ENCODE results near the gene CEP70.

CEP70 gene

DNA sequence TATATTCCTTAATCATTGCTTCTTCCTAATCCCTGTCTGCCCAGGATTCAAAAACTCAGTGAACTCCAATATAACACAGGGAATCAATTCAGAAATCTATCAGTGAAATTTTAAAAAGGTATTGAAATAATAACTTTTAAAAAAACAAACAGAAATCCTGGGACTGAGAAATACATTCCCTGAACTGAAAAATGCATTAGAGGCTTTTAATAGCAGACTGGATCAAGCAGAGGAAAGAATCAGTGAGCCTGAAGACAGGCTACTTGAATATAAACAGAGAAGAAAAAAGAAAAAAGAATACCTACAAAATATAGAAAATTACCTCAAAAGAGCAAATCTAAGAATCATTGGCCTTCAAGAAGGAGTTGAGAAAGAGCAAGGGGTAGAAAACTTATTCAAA, 54.7 kb downstream of the CEP70 start:
- no peak for TF ChIP-seq NFIC (IDR thresholded peaks at IDR 0.05)
- TF ChIP-seq YY1 (IDR thresholded peaks at IDR 0.05; ENCODE audit: low read depth): no peak
- no peak for TF ChIP-seq FOXM1 (IDR thresholded peaks at IDR 0.05; ENCODE audit: borderline replicate concordance, low read depth)
- TF ChIP-seq EP300 (IDR thresholded peaks at IDR 0.05; ENCODE audit: borderline replicate concordance): no peak
- TF ChIP-seq, protein P1, sequence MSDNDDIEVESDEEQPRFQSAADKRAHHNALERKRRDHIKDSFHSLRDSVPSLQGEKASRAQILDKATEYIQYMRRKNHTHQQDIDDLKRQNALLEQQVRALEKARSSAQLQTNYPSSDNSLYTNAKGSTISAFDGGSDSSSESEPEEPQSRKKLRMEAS (IDR thresholded peaks at IDR 0.05): no peak
- no peak for TF ChIP-seq CEBPB (IDR thresholded peaks at IDR 0.05)
- no peak for TF ChIP-seq TCF12 (IDR thresholded peaks at IDR 0.05; ENCODE audit: low read depth)
- TF ChIP-seq TAF1 (IDR thresholded peaks at IDR 0.05; ENCODE audit: low read depth): no peak
- no peak for TF ChIP-seq CREB1 (IDR thresholded peaks at IDR 0.05; ENCODE audit: low read depth)
- TF ChIP-seq, protein P2, sequence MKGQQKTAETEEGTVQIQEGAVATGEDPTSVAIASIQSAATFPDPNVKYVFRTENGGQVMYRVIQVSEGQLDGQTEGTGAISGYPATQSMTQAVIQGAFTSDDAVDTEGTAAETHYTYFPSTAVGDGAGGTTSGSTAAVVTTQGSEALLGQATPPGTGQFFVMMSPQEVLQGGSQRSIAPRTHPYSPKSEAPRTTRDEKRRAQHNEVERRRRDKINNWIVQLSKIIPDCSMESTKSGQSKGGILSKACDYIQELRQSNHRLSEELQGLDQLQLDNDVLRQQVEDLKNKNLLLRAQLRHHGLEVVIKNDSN (IDR thresholded peaks at IDR 0.05): no peak
- no peak for TF ChIP-seq EGR1 (IDR thresholded peaks at IDR 0.05)

DNA sequence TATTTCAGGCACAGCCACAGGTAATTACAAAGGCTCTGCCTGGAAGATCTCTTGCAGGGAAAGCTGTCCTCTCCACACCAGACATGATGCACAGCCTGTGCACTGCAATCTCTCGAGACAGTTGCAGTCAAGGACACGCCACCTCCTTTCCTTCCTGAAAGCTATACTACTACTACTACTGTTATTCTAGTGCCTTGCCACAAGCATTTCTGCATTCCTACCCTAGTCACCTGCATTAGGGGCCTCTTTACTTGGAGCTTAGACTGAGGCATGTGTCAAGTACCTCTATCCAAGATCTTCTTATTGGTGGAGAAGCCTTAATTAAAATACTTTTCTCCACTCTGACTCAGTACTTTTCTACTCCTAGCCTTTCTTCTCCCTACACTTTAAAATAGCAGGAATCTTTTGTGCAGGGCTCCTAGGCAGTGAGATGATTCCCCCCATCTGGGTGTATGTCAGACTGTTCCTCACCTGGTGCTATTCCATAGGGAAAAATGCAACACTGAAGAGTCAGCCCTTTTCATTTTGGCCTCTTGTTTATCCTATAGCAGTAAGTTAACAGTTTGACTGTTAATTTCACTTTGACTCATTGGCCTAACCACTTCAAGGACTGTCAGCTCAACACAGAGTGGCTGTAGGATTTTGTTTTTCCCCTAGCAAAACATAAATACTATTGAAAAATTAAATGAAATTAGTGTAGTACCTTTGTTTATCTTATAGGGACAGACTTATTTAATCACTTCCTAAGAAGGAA, 80.8 kb downstream of the CEP70 start:
- TF ChIP-seq, protein P2 (IDR thresholded peaks at IDR 0.05): no peak
- TF ChIP-seq NFIC (IDR thresholded peaks at IDR 0.05) (no peak), YY1 (IDR thresholded peaks at IDR 0.05; ENCODE audit: low read depth) (no peak), CREB1 (IDR thresholded peaks at IDR 0.05; ENCODE audit: low read depth) (no peak), REST (IDR thresholded peaks at IDR 0.05; ENCODE audit: low read depth) (no peak), CEBPB (IDR thresholded peaks at IDR 0.05) (no peak), RAD21 (IDR thresholded peaks at IDR 0.05; ENCODE audit: low read depth) (no peak)

DNA sequence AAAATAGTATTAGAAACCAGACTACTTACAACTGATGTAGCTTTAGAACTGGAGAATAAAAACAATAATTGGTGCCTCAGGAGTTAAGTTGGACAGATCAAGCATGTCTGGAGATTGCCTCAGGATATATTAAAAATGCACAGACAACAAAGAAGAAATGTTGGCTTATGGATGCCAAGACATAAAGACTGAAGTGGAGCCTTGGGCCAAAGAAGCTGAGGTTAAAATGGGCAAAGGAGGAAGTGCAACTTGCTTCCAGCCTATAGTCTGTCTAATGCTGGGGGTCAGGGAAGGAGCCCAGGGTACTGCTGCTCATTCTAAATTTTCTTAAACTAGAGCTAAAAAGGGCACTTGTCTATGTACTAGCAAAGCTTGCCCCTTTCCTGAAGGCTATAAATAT, 82.1 kb downstream of the CEP70 start:
- TF ChIP-seq, protein P1 (IDR thresholded peaks at IDR 0.05): no peak
- TF ChIP-seq EP300 (IDR thresholded peaks at IDR 0.05; ENCODE audit: borderline replicate concordance): no peak
- no peak for TF ChIP-seq ZBTB7A (IDR thresholded peaks at IDR 0.05; ENCODE audit: low read depth)
- TF ChIP-seq, protein P2 (IDR thresholded peaks at IDR 0.05): no peak
- no peak for TF ChIP-seq NFIC (IDR thresholded peaks at IDR 0.05)

DNA sequence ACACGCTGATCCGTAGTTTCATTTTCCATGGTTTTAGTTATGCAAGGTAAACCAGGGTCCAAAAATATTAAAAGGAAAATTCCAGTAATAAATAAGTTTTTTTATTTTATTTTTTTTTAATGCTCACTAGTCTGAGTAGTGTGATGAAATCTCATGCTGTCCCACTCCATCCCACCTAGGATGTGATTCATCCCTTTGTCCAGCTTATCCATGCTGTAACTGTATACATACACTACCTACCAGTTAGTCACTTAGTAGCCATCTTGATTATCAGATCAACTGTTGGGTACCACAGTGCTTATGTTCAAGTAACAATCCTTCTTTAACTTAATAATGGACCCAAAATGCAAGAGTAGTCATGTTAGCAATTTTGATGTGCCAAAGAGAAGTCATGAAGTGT, 84.5 kb downstream of the CEP70 start:
- no peak for TF ChIP-seq TAF1 (IDR thresholded peaks at IDR 0.05; ENCODE audit: low read depth)
- TF ChIP-seq TEAD4 (IDR thresholded peaks at IDR 0.05): no peak
- TF ChIP-seq FOXM1 (IDR thresholded peaks at IDR 0.05; ENCODE audit: borderline replicate concordance, low read depth): no peak
- TF ChIP-seq NFIC (IDR thresholded peaks at IDR 0.05): no peak
- no peak for TF ChIP-seq YY1 (IDR thresholded peaks at IDR 0.05; ENCODE audit: low read depth)
- TF ChIP-seq RAD21 (IDR thresholded peaks at IDR 0.05; ENCODE audit: low read depth): no peak
- no peak for TF ChIP-seq TCF12 (IDR thresholded peaks at IDR 0.05; ENCODE audit: low read depth)
- TF ChIP-seq REST (IDR thresholded peaks at IDR 0.05; ENCODE audit: low read depth): no peak
- no peak for TF ChIP-seq CEBPB (IDR thresholded peaks at IDR 0.05)

- TF ChIP-seq ZBTB7A (IDR thresholded peaks at IDR 0.05; ENCODE audit: low read depth) (no peak), EP300 (IDR thresholded peaks at IDR 0.05; ENCODE audit: borderline replicate concordance) (no peak), FOXM1 (IDR thresholded peaks at IDR 0.05; ENCODE audit: borderline replicate concordance, low read depth) (no peak), CEBPB (IDR thresholded peaks at IDR 0.05) (no peak), TCF12 (IDR thresholded peaks at IDR 0.05; ENCODE audit: low read depth) (no peak), NFIC (IDR thresholded peaks at IDR 0.05) (no peak), EGR1 (IDR thresholded peaks at IDR 0.05) (no peak), RAD21 (IDR thresholded peaks at IDR 0.05; ENCODE audit: low read depth) (no peak), TAF1 (IDR thresholded peaks at IDR 0.05; ENCODE audit: low read depth) (no peak), YY1 (IDR thresholded peaks at IDR 0.05; ENCODE audit: low read depth) (no peak), TEAD4 (IDR thresholded peaks at IDR 0.05) (no peak), REST (IDR thresholded peaks at IDR 0.05; ENCODE audit: low read depth) (no peak), CREB1 (IDR thresholded peaks at IDR 0.05; ENCODE audit: low read depth) (no peak)
- TF ChIP-seq, protein P2 (IDR thresholded peaks at IDR 0.05): no peak
- TF ChIP-seq, protein P1 (IDR thresholded peaks at IDR 0.05): no peak
These were observed 86.5 kb downstream of the CEP70 start for GRCh38 chr3:138507524-138507923.

Measured in Ishikawa (cell line).